Measurements from ENCODE around the gene SELP. TPM values are rescaled to one million over a fixed set of nuclear protein-coding genes. Genes with fewer than 3 reads are reported as not detected.

SELP gene
- total RNA-seq, 4 donors from 2014 or later = 1.9 to 26.0 (median 8.0) TPM

- ATAC-seq = no peak
- Histone ChIP-seq H3K36me3 (no peaks in the 10 kb centered on the region), H3K4me1 (no peaks in the 10 kb centered on the region), H3K4me3 (no peak overlapping the region), H3K27ac (no peak overlapping the region), H3K27me3 (no peaks in the 10 kb centered on the region), H3K9me3 (peaks cover 0 to 33% (median 0%) of the 10 kb centered on the region in 3 donors)
- 69 to 74% methylated on average over 3 of the region's 3 CpGs for WGBS, 2 donors (ENCODE audit: low coverage in 1 of 2)
- no peak for TF ChIP-seq POLR2AphosphoS5 (IDR thresholded peaks at IDR 0.05)
- no peak for TF ChIP-seq EP300 (IDR thresholded peaks at IDR 0.05)
Observed at GRCh38 chr1:169631249-169631648, 1.3 kb upstream of the SELP start.

DNA sequence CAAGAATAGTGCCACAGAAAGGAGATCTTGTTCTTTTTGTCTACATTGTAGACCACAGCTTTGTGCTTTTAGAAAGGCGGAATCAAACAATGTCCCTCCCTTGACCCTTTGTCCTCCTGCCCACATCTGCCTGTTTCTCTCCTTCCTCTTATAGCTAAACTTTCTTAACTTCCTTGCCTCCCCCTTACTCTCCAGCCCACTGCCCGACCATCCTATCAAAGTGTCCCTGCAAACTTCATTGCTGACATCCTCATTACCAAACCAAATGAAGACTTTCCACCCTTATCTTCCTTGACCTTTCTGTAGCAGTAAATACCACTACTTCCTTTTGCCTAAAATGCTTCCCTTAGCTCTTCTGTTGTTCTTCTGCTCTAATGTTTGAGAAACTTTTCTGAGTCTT lies 5.0 kb downstream of the SELP start:
- Histone ChIP-seq H3K36me3 (no peaks in the 10 kb centered on the region), H3K27ac (no peak overlapping the region), H3K9me3 (no peaks in the 10 kb centered on the region), H3K4me1 (no peaks in the 10 kb centered on the region), H3K4me3 (no peak overlapping the region), H3K27me3 (no peaks in the 10 kb centered on the region)
- no peak for TF ChIP-seq POLR2AphosphoS5 (IDR thresholded peaks at IDR 0.05)
- no peak for TF ChIP-seq POLR2A (IDR thresholded peaks at IDR 0.05)
- TF ChIP-seq EP300 (IDR thresholded peaks at IDR 0.05) = no peak
- no peak for TF ChIP-seq CTCF (IDR thresholded peaks at IDR 0.05)
- ATAC-seq = no peak
- WGBS, 2 donors (ENCODE audit: low coverage in 1 of 2) = 57 to 70% methylated on average over 2 of the region's 2 CpGs

DNA sequence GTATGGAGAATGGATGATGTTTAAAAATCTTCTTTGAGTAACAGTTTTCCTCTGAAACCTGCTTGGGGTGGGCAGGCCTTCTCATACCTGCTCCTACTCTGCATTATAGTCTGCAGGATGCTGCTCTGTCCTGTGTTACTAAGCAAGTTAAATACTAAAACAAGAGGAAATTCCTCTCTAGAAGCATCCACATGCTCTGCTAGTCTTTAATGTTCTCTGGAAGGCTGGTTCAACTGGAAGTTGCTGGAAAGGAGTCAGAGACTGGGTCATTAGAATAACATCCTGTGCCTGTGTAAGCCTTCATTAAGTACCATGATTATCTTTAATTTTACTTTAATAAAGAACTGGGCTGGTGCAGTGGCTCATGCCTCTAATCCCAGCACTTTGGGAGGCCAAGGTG lies 5.8 kb downstream of the SELP start:
- ATAC-seq = no peak
- H3K9me3 ChIP-seq = no peaks in the 10 kb centered on the region
- H3K36me3 ChIP-seq = no peaks in the 10 kb centered on the region
- H3K27me3 ChIP-seq = no peaks in the 10 kb centered on the region
- no peaks in the 10 kb centered on the region for H3K4me1 ChIP-seq
- no peak overlapping the region for H3K27ac ChIP-seq
- H3K4me3 ChIP-seq = no peak overlapping the region
- TF ChIP-seq POLR2AphosphoS5 (IDR thresholded peaks at IDR 0.05) (no peak), CTCF (IDR thresholded peaks at IDR 0.05) (no peak), EP300 (IDR thresholded peaks at IDR 0.05) (no peak), POLR2A (IDR thresholded peaks at IDR 0.05) (no peak)

GRCh38 chr1:169623132-169623926 lies 6.6 kb downstream of the SELP start:
- H3K4me1 ChIP-seq = no peaks in the 10 kb centered on the region
- ATAC-seq = no peak
- no peak overlapping the region for H3K27ac ChIP-seq
- H3K36me3 ChIP-seq = no peaks in the 10 kb centered on the region
- no peaks in the 10 kb centered on the region for H3K27me3 ChIP-seq
- TF ChIP-seq CTCF (IDR thresholded peaks at IDR 0.05) (no peak), EP300 (IDR thresholded peaks at IDR 0.05) (no peak), POLR2AphosphoS5 (IDR thresholded peaks at IDR 0.05) (no peak), POLR2A (IDR thresholded peaks at IDR 0.05) (no peak)
- H3K9me3 ChIP-seq = no peaks in the 10 kb centered on the region
- H3K4me3 ChIP-seq = no peak overlapping the region
- 81 to 94% methylated on average over 4 to 5 of the region's 6 CpGs for WGBS, 2 donors (ENCODE audit: low coverage in 1 of 2)

GRCh38 chr1:169620565-169620964 lies 9.4 kb downstream of the SELP start:
- ATAC-seq = no peak
- Histone ChIP-seq H3K4me3 (no peak overlapping the region), H3K27ac (no peak overlapping the region), H3K36me3 (no peaks in the 10 kb centered on the region), H3K9me3 (no peaks in the 10 kb centered on the region), H3K4me1 (no peaks in the 10 kb centered on the region), H3K27me3 (no peaks in the 10 kb centered on the region)
- TF ChIP-seq EP300 (IDR thresholded peaks at IDR 0.05) (no peak), POLR2AphosphoS5 (IDR thresholded peaks at IDR 0.05) (no peak), POLR2A (IDR thresholded peaks at IDR 0.05) (no peak), CTCF (IDR thresholded peaks at IDR 0.05) (no peak)
- WGBS, 2 donors (ENCODE audit: low coverage in 1 of 2) = 52 to 57% methylated on average over 7 to 8 of the region's 8 CpGs

Data from gastroesophageal sphincter (tissue), 4 donors.